Measurements from ENCODE around the gene SMCO1.
"Not testable (repeated sequence)": the region's sequence is repeated elsewhere in the genome, so short reads cannot be mapped to it uniquely, and the experiment has no call there.

SMCO1 gene, protein sequence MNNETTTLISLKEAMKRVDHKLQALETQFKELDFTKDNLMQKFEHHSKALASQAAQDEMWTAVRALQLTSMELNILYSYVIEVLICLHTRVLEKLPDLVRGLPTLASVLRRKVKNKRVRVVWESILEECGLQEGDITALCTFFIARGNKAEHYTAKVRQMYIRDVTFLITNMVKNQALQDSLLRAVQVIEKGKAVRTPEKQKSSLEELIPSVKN

DNA sequence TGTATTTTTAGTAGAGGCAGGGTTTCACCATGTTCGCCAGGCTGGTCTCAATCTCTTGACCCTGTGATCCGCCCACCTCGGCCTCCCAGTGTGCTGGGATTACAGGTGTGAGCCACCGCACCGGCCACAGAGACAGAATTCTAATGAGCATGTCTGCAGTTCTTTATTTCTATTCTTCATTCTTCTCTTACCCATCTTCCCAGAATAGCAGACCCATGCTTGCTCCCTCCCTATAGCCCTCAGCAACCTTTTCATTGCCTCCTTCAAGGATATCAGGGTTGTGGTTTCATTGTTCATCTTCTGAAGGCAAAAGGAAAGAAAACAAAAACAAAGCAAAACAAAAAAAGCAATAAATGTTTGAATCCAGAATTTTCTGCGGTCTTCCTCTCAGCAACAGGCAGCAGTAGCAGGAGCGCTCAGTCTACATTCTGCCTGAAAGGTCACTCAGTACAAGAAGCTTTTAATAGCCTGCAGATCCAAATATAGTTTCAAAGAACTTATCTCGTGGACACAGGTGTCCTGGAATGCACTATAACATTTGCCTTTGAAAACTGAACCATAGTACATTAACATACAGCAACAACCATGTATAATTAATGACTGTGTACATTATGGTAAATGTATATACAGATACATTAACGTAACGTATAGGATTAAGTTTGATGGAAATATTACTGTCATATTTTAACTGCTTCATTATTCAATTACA lies at the start of gene SMCO1:
Gene SMCO1, minus strand, starts transcription at position 434 of the 709 bp plus-strand sequence. Its CDS starts 137 bp downstream, at position 297.
- DNase-seq = no peak

- DNase-seq = no peak
Observed at GRCh38 chr3:196563721-196564225, 48.6 kb upstream of the SMCO1 start.

GRCh38 chr3:196559826-196560225 lies 44.7 kb upstream of the SMCO1 start:
- DNase-seq = no peak

DNA sequence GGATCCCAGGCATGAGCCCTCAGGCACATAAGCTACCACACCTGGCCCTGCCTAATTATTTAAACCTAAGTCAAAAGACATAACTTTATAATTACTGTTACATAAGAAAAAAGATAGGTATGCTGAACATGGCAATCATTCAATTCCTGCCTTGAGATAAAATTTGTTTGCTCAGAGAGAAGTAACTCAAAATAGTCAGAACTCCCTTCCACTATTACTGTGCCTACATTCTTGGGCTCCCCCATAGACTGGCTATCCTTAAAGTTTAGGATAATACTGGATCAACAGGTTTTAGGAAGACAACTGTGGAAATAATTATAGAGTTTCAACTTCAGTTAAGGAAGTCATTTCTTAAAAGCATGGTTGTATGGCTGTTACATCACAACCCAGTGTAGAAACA lies 43.3 kb upstream of the SMCO1 start:
- DNase-seq = no peak

GRCh38 chr3:196557236-196557635 lies 42.1 kb upstream of the SMCO1 start:
- no peak for DNase-seq

- no peak for DNase-seq
Observed at GRCh38 chr3:196555295-196555694, 40.1 kb upstream of the SMCO1 start.

DNA sequence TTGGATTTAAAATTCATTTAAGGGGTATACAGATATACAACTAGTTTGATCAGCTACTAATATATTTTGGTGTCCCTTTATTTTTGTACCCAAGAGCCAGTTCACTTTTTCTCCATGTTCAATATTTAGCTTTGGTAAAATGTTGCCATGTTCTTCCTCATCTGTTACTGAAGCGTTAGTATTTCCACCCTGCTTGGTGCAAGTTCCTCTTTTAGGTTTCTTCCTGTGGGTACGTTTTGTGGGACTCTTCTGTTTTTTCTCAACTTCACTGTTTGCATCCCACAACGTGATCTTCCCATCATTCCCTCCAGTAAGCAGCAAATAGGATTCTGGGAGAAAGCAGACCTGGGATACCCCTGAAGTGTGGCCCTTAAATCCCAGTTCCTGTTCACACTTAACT lies 39.1 kb upstream of the SMCO1 start:
- peak; percentile 47 to 61 (median 60) for DNase-seq

DNA sequence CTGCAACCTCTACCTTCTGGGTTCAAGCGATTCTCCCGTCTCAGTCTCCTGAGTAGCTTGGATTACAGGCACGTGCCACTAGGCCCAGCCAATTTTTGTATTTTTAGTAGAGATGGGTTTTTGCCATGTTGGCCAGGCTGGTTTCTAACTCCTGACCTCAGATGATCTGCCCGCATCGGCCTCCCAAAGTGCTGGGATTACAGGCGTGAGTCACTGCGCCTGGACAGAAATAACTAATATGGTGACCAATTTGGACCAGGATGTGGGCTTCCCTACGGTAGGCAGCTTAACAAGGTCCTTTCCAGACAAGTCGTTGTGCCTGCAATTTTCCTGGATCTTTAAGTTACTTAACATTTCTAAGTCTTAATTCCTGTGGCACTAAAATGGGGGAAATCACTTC lies 38.4 kb upstream of the SMCO1 start:
- no peak for DNase-seq

- DNase-seq = no peak
Observed at GRCh38 chr3:196552253-196552652, 37.1 kb upstream of the SMCO1 start.

DNA sequence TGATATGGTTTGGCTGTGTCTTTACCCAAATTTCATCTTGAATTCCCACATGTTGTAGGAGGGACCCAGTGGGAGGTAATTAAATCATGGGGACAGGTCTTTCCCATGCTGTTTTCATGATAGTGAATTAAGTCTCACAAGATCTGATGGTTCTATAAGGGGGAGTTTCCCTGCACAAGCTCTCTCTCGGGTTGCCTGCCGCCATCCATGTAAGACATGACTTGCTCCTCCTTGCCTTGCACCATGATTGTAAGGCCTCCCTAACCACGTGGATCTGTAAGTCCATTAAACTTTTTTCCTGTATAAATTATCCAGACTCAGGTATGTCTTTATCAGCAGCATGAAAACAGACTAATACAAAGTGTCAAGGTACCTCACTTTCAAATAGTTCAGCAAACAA lies 35.0 kb upstream of the SMCO1 start:
- DNase-seq = not testable (repeated sequence)

- DNase-seq = not testable (repeated sequence)
Observed at GRCh38 chr3:196549312-196549711, 34.2 kb upstream of the SMCO1 start.

DNA sequence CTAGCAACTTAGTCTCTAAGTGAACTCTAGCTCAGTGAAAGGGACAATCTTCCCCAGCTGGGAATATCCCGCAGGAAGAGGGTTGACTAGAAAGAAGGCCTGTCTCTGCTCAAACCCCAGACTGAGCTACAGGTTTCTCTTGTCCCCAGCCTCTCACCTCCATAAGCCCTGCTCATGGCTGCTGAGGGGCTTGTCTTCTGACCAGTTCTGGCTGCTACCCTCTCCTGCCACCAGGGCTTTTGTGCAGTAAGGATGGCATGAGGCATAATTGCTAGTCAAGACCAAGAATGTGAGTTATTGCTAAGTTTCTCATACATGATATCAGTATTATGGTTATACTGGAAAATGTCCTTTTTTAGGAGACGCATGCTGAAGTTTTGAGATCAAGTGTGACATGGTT lies 31.9 kb upstream of the SMCO1 start:
- no peak for DNase-seq

GRCh38 chr3:196546537-196546936 lies 31.4 kb upstream of the SMCO1 start:
- no peak for DNase-seq

DNA sequence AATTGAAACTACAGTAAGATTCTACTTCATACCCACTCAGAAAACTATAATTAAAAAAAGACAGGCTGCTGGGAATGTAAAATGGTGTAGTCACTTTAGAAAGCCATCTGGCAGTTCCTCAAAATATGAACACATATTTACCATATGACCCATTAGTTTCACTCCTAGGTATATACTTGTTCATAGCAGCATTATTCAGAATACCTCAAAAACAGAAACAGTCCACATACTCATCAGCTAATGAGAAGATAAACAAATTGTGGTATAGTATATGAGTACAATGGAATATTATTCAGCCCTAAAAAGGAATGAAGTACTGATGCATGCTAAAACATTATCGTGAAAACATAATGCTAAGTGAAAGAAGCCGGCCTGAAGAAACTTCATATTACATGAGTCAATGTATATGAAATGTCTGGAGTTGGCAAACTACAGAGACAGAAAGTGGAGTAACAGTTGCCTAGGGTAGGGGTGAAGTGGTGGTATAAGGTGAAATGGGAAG lies 29.4 kb upstream of the SMCO1 start:
- DNase-seq = no peak

DNA sequence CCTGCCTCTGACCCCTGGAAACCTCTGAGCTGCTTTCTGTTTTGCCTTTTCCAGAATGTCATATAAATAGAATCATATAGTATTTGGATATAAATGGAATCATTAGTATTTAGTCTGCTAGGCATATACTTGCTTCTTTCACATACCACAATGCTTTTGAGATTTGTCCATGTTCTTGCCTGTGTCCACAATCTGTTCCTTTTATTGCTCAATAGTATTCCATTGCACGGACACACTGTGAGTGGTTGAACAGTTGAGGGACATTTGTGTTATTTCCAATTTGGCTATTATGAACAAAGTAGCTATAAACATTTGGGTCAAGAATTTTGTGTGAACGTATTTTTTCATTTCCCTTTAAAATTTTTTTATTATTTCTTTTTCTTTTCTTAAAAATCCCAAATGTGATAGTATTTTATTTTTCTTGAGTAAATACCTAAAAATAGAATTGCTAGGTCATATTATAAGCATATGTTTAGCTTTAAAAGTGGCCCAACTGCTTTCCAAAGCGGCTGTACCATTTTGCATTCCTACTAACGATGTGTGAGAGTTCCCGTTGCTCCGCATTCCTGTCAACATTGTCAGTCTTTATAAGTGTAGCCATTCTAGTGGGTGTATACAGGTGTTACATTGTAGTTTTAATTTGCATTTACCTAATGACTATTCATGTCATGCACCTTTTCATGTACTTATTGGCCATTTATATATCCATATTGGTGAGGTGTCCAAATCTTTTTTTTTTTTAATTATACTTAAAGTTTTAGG lies 26.7 kb upstream of the SMCO1 start:
- no peak for DNase-seq

GRCh38 chr3:196537319-196537984 lies 22.3 kb upstream of the SMCO1 start:
- peak; percentile 51 to 67 (median 60) for DNase-seq

DNA sequence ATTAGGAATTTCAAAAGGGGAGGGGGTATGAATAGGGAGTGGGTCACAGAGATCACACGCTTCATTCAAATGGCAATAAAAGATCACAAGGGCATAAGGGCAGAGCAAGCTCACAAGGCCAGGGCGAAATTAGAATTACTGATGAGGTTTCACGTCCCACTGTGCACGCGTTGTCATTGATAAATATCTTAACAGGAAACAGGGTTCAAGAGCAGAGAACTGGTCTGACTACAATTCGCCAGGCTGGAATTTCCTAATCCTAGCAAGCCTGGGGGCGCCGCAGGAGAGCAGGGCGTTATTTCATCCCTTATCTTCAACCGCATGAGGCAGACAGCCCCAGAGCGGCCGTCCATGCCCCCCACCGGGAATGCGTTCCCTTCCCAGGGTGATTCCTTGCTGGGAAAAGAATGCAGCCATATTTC lies 18.1 kb upstream of the SMCO1 start:
- DNase-seq = no peak

- DNase-seq = peak; percentile 49 to 54 (median 51)
Observed at GRCh38 chr3:196531418-196531817, 16.3 kb upstream of the SMCO1 start.

DNA sequence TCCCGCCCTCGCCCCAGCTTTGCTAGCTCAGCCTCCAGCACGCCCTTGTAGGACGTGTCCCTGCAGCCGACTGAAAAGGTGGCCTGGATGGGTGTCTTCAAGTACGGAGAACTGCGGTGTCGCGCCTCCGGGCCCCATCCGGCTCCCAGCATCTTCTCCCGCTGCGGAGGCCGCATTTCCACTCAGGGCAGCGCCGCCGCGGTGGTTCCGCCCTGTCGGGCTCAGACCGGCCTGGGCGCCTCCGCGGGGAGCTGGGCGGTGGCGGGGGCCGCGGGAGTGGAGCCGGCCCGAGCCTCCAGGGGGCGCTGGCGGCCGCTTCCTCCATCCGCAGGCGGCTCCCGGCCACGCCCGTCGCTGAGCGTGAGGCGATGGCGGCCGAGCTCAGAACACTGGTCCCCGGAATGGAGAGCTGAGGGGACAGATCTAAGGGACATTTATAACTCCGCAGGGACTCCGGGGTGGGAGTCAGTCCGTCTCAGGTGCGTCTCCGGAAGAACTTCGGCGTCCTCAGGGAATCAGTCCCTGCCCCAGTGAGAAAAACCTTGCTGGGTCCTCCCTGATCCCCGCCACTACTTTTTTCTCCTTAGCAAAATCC lies 13.6 kb upstream of the SMCO1 start:
- DNase-seq = peak; percentile 82 to 96 (median 91)

DNA sequence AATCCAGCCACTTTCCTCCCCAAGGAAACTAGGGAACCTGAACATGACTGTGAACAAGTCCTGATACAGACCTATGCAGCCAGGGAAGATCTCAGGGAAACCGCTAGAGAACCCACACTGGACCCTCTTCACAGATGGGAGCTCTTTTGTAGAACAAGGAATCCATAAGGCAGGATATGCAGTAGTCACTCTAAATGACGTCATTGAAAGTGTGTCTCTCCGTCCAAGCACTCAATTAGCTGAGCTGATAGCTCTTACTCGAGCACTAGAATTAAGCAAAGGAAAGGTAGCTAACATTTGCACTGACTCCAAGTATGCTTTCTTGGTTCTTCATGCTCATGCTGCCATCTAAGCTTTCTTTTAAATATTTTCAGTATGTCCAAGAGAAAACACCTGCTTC lies 10.0 kb upstream of the SMCO1 start:
- no peak for DNase-seq

DNA sequence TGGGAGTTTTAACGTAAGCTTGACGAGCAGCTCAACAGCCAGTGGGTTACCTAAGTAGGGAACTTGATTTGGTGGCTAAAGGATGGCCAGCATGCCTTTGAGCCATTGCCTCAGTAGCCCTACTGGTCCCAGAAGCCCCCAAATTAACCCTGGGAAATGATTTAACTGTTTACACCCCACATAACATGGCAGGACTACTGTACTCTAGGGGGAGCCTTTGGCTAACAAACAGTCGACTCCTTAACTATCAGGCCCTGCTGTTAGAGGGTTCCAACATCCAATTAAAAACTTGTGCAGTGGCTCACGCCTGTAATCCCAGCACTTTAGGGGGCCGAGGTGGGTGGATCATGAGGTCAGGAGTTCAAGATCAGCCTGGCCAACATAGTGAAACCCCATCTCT lies 9.4 kb upstream of the SMCO1 start:
- no peak for DNase-seq

GRCh38 chr3:196523841-196524240 lies 8.7 kb upstream of the SMCO1 start:
- no peak for DNase-seq
